Neural progenitor cell (in vitro differentiated cells): ENCODE data around the gene JOSD2. TPM values are rescaled to one million over a fixed set of nuclear protein-coding genes. Genes with fewer than 3 reads are reported as not detected.

Experiments
- DNase-seq: peaks from one replicate; pipeline ENCODE4 v3.0.0-alpha.2; 2016; ENCODE audit warnings: low spot score
- H2AFZ ChIP-seq: fragments of 200-600 bp; sonication (generic); replicated peaks from 2 replicates; pipeline ENCODE4 v1.6.1; 2016; ENCODE audit warnings: antibody characterized with exemption
- H3F3A ChIP-seq: fragments of 200-600 bp; sonication (generic); 2 replicates; pipeline ENCODE4 v1.6.1; 2016; ENCODE audit warnings: antibody characterized with exemption, low read depth
- H3K27ac ChIP-seq: fragments of 200-600 bp; sonication (generic); 2 replicates; pipeline ENCODE4 v1.5.1; 2016; ENCODE audit warnings: mild to moderate bottlenecking
- H3K27me3 ChIP-seq: fragments of 200-600 bp; sonication (generic); 2 replicates; pipeline ENCODE4 v1.6.1; 2016; ENCODE audit warnings: mild to moderate bottlenecking, moderate library complexity
- H3K36me3 ChIP-seq: fragments of 200-600 bp; sonication (generic); 2 replicates; pipeline ENCODE4 v1.5.1; 2016
- H3K4me1 ChIP-seq: fragments of 200-600 bp; sonication (generic); 2 replicates; pipeline ENCODE4 v1.6.1; 2016; ENCODE audit warnings: mixed run types
- H3K4me2 ChIP-seq: fragments of 200-600 bp; sonication (generic); 2 replicates; pipeline ENCODE4 v1.6.1; 2016
- H3K4me3 ChIP-seq: fragments of 200-600 bp; sonication (generic); 2 replicates; pipeline ENCODE4 v1.5.1; 2016
- H3K79me2 ChIP-seq: fragments of 200-600 bp; sonication (generic); 2 replicates; pipeline ENCODE4 v1.6.1; 2016; ENCODE audit warnings: low read depth
- H3K9ac ChIP-seq: fragments of 200-600 bp; sonication (generic); 2 replicates; pipeline ENCODE4 v1.6.1; 2016
- H3K9me3 ChIP-seq: fragments of 200-600 bp; sonication (generic); 2 replicates; pipeline ENCODE4 v1.5.1; 2016; ENCODE audit warnings: low read depth
- H4K20me1 ChIP-seq: fragments of 200-600 bp; sonication (generic); 2 replicates; pipeline ENCODE4 v1.6.1; 2016; ENCODE audit warnings: low read depth
- H3K27ac Mint-ChIP-seq: 3 replicates; pipeline ENCODE4 v1.8.0; 2021; ENCODE audit warnings: mixed read lengths
- H3K27me3 Mint-ChIP-seq: 2 replicates; pipeline ENCODE4 v1.8.0; 2022; ENCODE audit warnings: low read depth, mild to moderate bottlenecking, inconsistent platforms, moderate library complexity, mixed read lengths; ENCODE audit not compliant: insufficient read depth
- H3K36me3 Mint-ChIP-seq: 3 replicates; pipeline ENCODE4 v1.8.0; 2021; ENCODE audit warnings: mixed read lengths
- H3K4me1 Mint-ChIP-seq: 3 replicates; pipeline ENCODE4 v1.8.0; 2021; ENCODE audit warnings: mixed read lengths
- H3K4me3 Mint-ChIP-seq: 3 replicates; pipeline ENCODE4 v1.8.0; 2021; ENCODE audit warnings: mild to moderate bottlenecking, moderate library complexity, mixed read lengths
- H3K9me3 Mint-ChIP-seq: 3 replicates; pipeline ENCODE4 v1.8.0; 2020; ENCODE audit warnings: mixed read lengths
- CTCF ChIP-seq: fragments of 200-600 bp; sonication (generic); IDR thresholded peaks from 2 replicates; pipeline ENCODE4 v1.5.1; 2017; ENCODE audit warnings: antibody characterized with exemption, mild to moderate bottlenecking
- EZH2 ChIP-seq: fragments of 200-600 bp; sonication (generic); IDR thresholded peaks from 2 replicates; pipeline ENCODE4 v1.6.1; 2017; ENCODE audit warnings: antibody characterized with exemption, mild to moderate bottlenecking, moderate library complexity
- EZH2phosphoT487 ChIP-seq: fragments of 200-600 bp; sonication (generic); IDR thresholded peaks from 2 replicates; pipeline ENCODE4 v1.6.1; 2017; ENCODE audit warnings: antibody characterized with exemption
- total RNA-seq: library from RNA; depleted of rRNA; stranded (reverse); fragments of >200 nt; gene quantifications from 2 replicates; pipeline ENCODE4 v1.2.3, GENCODE V29; 2015; ENCODE audit warnings: low replicate concordance

Gene JOSD2
- total RNA-seq, 1 donor from 2014 or later: 1.7 TPM

- H3K27ac ChIP-seq: no peak overlapping the region
- Mint-ChIP-seq H3K36me3 (no peaks in the 10 kb centered on the region), H3K4me3 (no peak overlapping the region), H3K27ac (peak overlapping the region; percentile 69), H3K9me3 (no peaks in the 10 kb centered on the region), H3K4me1 (peaks cover 20% of the 10 kb centered on the region), H3K27me3 (peaks cover 17% of the 10 kb centered on the region)
- peaks cover 7% of the 10 kb centered on the region for H3F3A ChIP-seq
- no peaks in the 10 kb centered on the region for H3K27me3 ChIP-seq
- no peaks in the 10 kb centered on the region for H4K20me1 ChIP-seq
- H3K9ac ChIP-seq: no peak overlapping the region
- no peaks in the 10 kb centered on the region for H3K36me3 ChIP-seq
- peak overlapping the region; percentile 45 for H3K4me2 ChIP-seq
- TF ChIP-seq EZH2 (no peak), CTCF (peak; percentile 70)
- H2AFZ ChIP-seq: peak overlapping the region; percentile 87
- peaks cover 10% of the 10 kb centered on the region for H3K4me1 ChIP-seq
- peak; percentile 82 for DNase-seq
- no peaks in the 10 kb centered on the region for H3K79me2 ChIP-seq
- H3K4me3 ChIP-seq: no peak overlapping the region
- H3K9me3 ChIP-seq: no peaks in the 10 kb centered on the region
Measured at GRCh38 chr19:50465986-50466705, 44.8 kb downstream of the JOSD2 start.

GRCh38 chr19:50465000-50465399 is 46.0 kb downstream of the JOSD2 start:
- no peak overlapping the region for H3K4me2 ChIP-seq
- no peaks in the 10 kb centered on the region for H3K36me3 ChIP-seq
- Mint-ChIP-seq H3K4me3 (peak overlapping the region; percentile 36), H3K27me3 (peaks cover 13% of the 10 kb centered on the region), H3K36me3 (no peaks in the 10 kb centered on the region), H3K4me1 (peaks cover 27% of the 10 kb centered on the region), H3K9me3 (no peaks in the 10 kb centered on the region), H3K27ac (peak overlapping the region; percentile 60)
- H3K79me2 ChIP-seq: no peaks in the 10 kb centered on the region
- H2AFZ ChIP-seq: no peak overlapping the region
- no peak overlapping the region for H3K27ac ChIP-seq
- TF ChIP-seq EZH2 (no peak), EZH2phosphoT487 (no peak), CTCF (no peak)
- no peak for DNase-seq
- peaks cover 10% of the 10 kb centered on the region for H3K4me1 ChIP-seq
- no peaks in the 10 kb centered on the region for H4K20me1 ChIP-seq
- no peaks in the 10 kb centered on the region for H3K27me3 ChIP-seq
- no peak overlapping the region for H3K9ac ChIP-seq
- H3K9me3 ChIP-seq: no peaks in the 10 kb centered on the region
- no peak overlapping the region for H3K4me3 ChIP-seq
- peaks cover 10% of the 10 kb centered on the region for H3F3A ChIP-seq

GRCh38 chr19:50464348-50464747 is 46.6 kb downstream of the JOSD2 start:
- H3K9me3 ChIP-seq: no peaks in the 10 kb centered on the region
- peaks cover 10% of the 10 kb centered on the region for H3K4me1 ChIP-seq
- peaks cover 10% of the 10 kb centered on the region for H3F3A ChIP-seq
- no peaks in the 10 kb centered on the region for H3K27me3 ChIP-seq
- H4K20me1 ChIP-seq: no peaks in the 10 kb centered on the region
- H3K27ac ChIP-seq: no peak overlapping the region
- Mint-ChIP-seq H3K4me3 (peak overlapping the region; percentile 33), H3K4me1 (peaks cover 29% of the 10 kb centered on the region), H3K27me3 (peaks cover 8% of the 10 kb centered on the region), H3K36me3 (no peaks in the 10 kb centered on the region), H3K27ac (peak overlapping the region; percentile 76), H3K9me3 (no peaks in the 10 kb centered on the region)
- H3K4me2 ChIP-seq: no peak overlapping the region
- H3K9ac ChIP-seq: no peak overlapping the region
- H3K4me3 ChIP-seq: no peak overlapping the region
- H3K79me2 ChIP-seq: no peaks in the 10 kb centered on the region
- no peak for DNase-seq
- no peak overlapping the region for H2AFZ ChIP-seq
- H3K36me3 ChIP-seq: no peaks in the 10 kb centered on the region
- no peak for TF ChIP-seq EZH2phosphoT487

GRCh38 chr19:50462970-50463369 is 48.0 kb downstream of the JOSD2 start:
- Histone ChIP-seq H4K20me1 (no peaks in the 10 kb centered on the region), H3K4me2 (no peak overlapping the region), H3K27me3 (no peaks in the 10 kb centered on the region), H3K9ac (no peak overlapping the region), H2AFZ (no peak overlapping the region), H3K4me3 (no peak overlapping the region), H3K27ac (no peak overlapping the region), H3K36me3 (no peaks in the 10 kb centered on the region), H3K4me1 (peaks cover 10% of the 10 kb centered on the region), H3K79me2 (no peaks in the 10 kb centered on the region), H3F3A (peaks cover 10% of the 10 kb centered on the region), H3K9me3 (no peaks in the 10 kb centered on the region)
- H3K4me3 Mint-ChIP-seq: no peak overlapping the region
- no peak for DNase-seq
- H3K9me3 Mint-ChIP-seq: no peaks in the 10 kb centered on the region
- H3K36me3 Mint-ChIP-seq: no peaks in the 10 kb centered on the region
- peaks cover 6% of the 10 kb centered on the region for H3K27me3 Mint-ChIP-seq
- TF ChIP-seq EZH2 (no peak), EZH2phosphoT487 (no peak), CTCF (no peak)
- H3K4me1 Mint-ChIP-seq: peaks cover 27% of the 10 kb centered on the region
- H3K27ac Mint-ChIP-seq: no peak overlapping the region
